IMR-90 (cell line): ENCODE measurements around the gene INPP5F.

Experiments used
- CTCF ChIP-seq: conservative IDR thresholded peaks from 2 replicates; pipeline ENCODE4 v1.5.1; 2012; ENCODE audit warnings: mild to moderate bottlenecking, low read depth, low read length, improper control_type of control experiment
- ELK1 ChIP-seq: fragments of 150-350 bp; IDR thresholded peaks from 2 replicates; pipeline ENCODE4 v1.6.1; 2016; ENCODE audit warnings: low read depth, mild to moderate bottlenecking, low read length, moderate library complexity, borderline replicate concordance
- MXI1 ChIP-seq: IDR thresholded peaks from 2 replicates; pipeline ENCODE4 v1.6.1; 2012; ENCODE audit warnings: low read depth, mild to moderate bottlenecking, low read length, moderate library complexity, borderline replicate concordance
- POLR2A ChIP-seq: IDR thresholded peaks from 2 replicates; pipeline ENCODE4 v1.6.1; 2012; ENCODE audit warnings: mild to moderate bottlenecking, low read depth, low read length

GRCh38 chr10:119827430-119827829, 101.6 kb downstream of the INPP5F start:
- TF ChIP-seq CTCF (no peak), MXI1 (no peak), ELK1 (no peak), POLR2A (no peak)
